GM19467 (cell line): ENCODE data around the gene YPEL1.
A peak's percentile ranks its signal among the peaks of the same experiment; 100 is the strongest.

Source experiments
- ATAC-seq: cut with Tn5 transposase; IDR thresholded peaks from one replicate; pipeline ENCODE4 v1.9.1; 2021; ENCODE audit warnings: mild to moderate bottlenecking, moderate library complexity; ENCODE audit not compliant: unreplicated experiment

The YPEL1 gene

DNA sequence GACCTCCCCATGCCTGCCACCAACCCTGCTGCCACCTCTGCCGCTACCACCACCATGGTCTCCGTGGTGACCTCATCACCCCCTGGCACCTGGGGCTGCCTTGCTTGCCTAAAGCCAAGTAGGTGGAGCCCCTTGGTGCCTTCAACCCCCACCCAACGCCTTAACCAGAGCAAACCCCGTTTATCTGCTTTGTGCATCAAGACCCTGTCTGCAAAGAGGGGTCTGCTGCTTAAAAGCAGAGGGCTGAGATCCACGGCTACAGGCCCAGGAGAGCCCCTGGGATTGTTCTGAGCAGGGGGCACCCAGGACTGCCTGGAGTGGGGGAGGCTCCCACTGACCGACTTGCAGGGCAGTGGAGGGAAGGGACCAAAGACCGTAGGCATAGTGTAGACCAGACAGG is 74.7 kb downstream of the YPEL1 start:
- ATAC-seq, result no peak

DNA sequence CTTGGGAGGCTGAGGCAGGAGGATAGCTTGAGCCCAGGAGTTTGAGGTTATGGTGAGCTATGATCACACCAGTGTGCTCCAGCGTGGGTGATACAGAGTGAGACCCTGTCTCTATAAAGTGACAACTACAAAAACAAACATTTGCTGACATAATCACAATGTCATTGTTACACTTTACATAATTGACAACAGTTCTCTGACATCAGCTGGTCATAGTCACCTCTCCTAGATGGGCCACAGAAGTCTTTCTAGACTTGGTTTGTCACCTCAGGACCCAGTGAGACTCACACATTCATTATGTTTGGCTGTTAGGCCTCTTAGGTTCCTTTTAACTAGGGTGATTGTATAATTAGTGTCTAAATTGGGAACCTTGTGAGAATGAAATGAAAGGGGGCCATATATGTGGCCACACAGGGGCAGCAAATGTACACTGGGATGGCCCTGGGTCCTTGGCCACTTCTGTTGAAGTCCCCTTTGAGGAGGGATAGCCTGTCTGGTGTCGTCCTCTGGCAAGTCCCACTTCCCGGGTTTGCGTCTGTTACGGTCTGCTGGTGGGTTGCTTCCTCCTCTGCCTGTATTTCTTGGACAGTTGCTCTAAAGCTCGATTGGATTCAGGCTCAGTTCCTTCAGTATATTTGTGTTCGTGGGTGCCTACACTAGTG is 75.6 kb downstream of the YPEL1 start:
- ATAC-seq, result no peak

DNA sequence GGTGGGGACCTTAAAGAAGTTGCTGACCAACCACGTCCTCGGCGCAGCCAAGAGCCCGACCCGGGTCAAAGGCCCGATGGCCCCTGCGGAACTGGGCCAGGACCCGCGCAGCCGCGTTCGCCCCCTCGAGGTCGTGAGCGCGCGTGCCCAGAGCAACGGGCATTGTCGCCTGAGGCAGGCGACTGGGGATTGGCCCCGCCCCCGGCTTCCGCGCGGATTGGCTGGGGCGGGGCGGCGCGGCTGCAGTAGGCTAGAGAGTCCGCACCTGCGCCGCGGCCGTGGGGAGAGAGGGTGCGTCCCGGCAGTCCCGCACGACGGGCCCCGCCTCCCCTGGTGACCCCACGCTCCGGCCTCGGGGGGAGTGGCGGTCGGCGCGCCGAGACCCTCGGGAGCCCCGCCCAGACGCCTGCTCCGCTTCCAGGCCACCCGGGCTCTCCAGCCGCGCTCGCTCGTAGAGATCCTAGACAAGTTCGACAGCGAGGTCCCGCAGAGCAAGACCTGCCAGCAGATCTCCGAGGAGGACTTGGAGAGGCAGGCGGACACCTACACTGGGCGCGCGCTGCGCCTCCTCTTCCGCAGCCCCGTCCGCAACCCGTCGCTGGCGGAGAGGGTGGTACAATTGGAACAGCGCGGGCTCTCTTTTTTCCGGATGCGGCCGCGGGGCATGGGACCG is 78.1 kb downstream of the YPEL1 start:
- ATAC-seq, result peak; percentile 51

DNA sequence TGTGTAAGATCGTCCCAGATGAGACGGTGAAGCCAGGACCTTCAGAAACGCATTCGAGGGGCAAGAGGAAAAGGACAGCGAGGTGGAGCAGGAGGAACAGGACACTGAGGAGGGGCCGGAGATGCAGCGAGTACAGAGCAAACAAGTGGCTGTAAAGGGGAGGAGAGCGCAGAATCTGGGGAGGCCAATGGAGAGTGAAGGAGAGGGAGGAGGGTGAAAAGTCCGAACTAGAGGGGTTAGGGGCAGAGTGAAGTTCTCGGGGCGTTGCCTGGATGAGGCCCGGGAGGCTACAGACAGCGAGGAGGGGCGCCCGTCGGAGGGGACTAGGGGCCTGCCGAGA is 78.6 kb downstream of the YPEL1 start:
- ATAC-seq, result no peak

DNA sequence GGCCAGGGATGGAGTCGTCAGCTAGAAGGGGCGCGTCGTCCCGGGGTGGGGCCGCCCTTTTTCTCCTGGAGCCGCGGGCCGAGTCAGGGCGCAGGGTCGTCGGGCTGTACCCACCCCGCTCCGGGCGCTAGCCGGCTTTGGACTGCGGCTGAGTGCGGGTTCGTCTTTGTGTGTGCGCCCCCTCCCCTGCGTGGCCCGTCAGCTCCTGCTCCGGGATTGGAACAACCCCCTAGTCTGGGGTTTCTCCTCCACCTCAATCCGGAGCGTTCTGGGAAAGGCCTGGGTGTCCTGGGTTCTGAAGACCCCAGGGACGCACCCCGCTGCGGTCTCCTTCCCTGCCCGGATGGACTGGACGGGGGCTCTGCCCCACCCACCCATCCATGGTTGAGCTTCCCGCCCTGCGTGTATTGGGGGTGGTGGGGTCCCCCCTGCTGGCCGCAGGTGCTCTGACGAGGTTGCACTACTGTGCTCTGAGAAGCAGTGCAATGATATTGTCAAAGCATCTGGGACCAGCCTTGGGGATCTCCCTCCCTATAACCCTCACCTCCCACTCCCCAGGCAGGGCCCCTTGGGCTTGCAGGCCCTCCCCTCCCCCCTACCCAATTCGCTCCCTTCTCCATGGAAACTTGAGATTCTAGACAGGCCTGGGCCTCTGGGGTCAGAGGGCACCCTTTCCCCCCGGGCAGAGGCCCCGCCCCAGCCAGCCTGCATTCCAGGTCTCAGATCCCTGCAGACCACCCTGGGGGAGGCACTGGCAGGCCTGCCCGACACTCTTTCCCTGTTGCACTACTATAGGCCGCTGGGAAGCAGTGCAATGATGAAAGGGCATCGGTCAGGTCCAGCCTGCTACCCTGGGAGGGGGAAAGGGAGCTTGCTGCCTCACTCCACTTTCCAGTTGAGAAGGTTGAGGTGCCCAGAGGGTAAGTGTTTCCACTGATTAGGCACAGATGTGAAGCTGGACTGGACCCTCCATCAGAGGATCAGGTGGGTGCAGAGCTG is 82.7 kb downstream of the YPEL1 start:
- no peak for ATAC-seq

DNA sequence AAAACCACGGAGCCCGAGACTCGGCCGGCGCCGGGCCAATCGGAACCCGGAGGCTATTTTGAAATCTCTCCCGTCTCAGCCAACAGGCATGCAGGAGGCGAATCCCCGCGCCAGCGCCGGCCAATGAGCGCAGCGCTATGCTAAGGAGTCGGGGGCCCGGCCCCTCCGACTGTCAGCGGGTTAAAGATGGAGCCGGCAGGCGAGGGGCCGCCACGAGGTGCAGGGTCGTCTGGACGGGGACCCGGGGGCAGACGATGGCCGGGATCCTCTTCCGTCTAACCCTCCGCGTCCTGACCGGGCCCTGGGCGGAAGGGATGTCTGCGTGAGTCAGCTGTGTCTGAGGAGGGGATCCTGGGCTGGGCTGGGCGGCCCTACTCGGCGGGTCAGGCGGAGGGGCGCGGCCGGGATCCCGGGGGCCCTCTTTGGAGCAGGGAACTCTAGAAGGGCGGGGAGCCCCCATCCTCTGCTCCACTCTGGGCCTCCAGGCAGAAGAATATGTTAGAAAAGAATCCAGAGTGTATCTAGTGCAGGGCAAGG is 83.5 kb downstream of the YPEL1 start:
- peak; percentile 77 for ATAC-seq

DNA sequence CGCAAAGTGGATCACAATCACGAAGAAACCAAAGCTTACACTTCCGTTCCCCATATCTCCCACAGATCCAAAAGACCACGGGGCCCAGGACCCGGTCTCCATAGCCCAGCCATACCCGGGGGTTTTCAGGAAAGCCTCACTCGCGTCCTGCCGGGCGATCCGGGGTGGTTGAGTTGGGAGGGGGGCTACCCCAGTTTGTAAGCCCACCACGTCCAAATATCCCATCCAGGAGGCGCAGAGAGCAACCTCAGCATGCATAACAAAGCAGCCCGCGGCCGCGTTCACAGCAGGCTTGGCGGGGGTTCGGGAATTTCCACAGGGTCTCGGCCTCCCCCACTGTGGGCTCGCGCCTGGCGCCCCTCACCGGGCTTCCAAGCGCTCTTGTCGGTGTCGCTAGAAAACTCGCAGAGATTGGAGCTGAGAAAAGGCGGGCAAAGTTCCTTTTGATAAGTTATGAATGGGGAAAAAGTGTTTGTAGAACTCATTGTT is 84.0 kb downstream of the YPEL1 start:
- ATAC-seq, result no peak

DNA sequence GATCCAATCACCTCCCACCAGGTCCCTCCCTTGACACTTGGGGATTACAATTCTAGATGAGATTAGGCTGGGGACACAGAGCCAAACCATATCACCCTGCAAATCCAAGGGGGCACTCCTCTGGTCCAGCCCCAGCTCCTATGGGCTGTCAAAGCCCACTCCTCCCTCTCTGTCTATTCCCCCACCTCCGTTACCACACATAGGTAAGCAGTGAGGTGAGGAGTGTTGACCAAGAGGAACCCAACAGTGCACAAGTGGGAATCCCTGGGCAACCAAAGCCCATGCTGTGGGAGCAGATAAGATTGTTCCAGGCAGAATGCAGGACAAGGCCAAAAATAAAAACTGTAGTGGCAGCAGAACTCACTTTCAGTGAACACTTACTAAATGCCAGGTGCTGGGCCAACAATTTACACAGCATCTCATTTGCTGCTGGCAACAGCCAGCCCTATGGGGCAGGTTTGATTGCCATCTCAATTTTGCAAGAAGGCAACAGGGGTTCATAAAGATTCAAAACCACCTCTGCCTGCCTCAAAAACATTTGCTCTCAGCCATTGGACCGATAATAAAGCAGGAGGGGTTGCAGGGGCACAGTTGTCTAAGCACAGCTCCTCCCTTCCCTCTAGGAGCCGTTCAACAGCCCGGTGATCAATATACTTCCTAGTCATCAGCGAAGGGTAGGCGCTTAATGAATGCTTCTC is 84.6 kb downstream of the YPEL1 start:
- ATAC-seq, result no peak

DNA sequence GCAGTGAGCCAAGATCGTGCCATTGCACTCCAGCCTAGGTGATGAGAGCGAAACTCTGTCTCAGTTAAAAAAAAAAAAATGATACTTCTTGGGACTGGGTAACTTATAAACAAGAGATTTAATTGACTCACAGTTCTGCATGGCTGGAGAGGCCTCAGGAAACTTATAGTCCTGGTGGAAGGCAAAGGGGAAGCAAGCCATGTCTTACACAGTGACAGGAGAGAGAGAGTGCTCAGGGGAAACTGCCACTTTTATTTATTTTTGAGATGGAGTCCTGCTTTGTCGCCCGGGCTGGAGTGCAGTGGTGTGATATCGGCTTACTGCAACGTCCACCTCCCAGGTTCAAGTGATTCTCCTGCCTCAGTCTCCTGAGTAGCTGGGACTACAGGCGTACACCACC is 85.3 kb downstream of the YPEL1 start:
- ATAC-seq, result no peak
